Pancreas (tissue), 10 donors: ENCODE data around the gene GJA4. TPM values are rescaled to one million over a fixed set of nuclear protein-coding genes. Genes with fewer than 3 reads are reported as not detected.

ENCODE experiments used
- ATAC-seq, 4 donors: fragments of 200-7000 bp; cut with Tn5 transposase; one replicate each; pipeline versions ENCODE4 v1.8.0 to v1.9.1; 2020; ENCODE audit warnings: mild to moderate bottlenecking in 4 of 4, moderate library complexity in 4 of 4
- DNase-seq, 6 donors: peaks; one replicate each; pipeline ENCODE4 v3.0.0-alpha.2; 2020
- FAIRE-seq: peaks from 2 replicates; lab custom pipeline; 2012; peaks lifted over from hg19 to GRCh38; lab: Jason Lieb, UNC
- H3K27ac ChIP-seq, 4 donors: fragments of 200-600 bp; sonication (generic); 1 replicate in 3 of 4; 2 replicates in 1 of 4; pipeline versions ENCODE4 v1.5.0 to v1.8.0; 2020
- H3K27me3 ChIP-seq, 4 donors: fragments of 200-600 bp; one replicate each; pipeline ENCODE4 v1.8.0; 2021
- H3K36me3 ChIP-seq, 3 donors: fragments of 200-600 bp; sonication (generic) in 1 of 3; one replicate each; pipeline versions ENCODE4 v1.5.0 to v1.8.0; 2020 to 2021
- H3K4me1 ChIP-seq, 3 donors: fragments of 200-600 bp; one replicate each; pipeline ENCODE4 v1.8.0; 2021
- H3K4me3 ChIP-seq, 4 donors: fragments of 200-600 bp; sonication (generic) in 2 of 4; one replicate each; pipeline versions ENCODE4 v1.5.0 to v1.8.0; 2020 to 2021
- H3K9me3 ChIP-seq, 4 donors: fragments of 200-600 bp; one replicate each; pipeline ENCODE4 v1.8.0; 2021
- WGBS, 2 donors: extraction: QIAGEN DNeasy Blood & Tissue Kit; methylation state at CpG; one replicate each; pipeline ENCODE4 v1.1.7; 2013; 5-methylcytosine and 5-hydroxymethylcytosine counted together
- intact Hi-C, 3 donors: fragments of 100-400 bp; cut with DNase I; formaldehyde crosslinking; loops; one replicate each; pipeline versions ENCODE4 v1.11.1 to v1.14.2; 2022
- polyA plus RNA-seq, 2 donors: library from polyadenylated mRNA; stranded (reverse); fragments of 200-250 nt; gene quantifications; one replicate each; pipeline ENCODE4 v1.2.3, GENCODE V29; 2013
- total RNA-seq, 6 donors: library from RNA; stranded (reverse); fragmentation: NEBNext Ultra II Directional in 4 of 6; extraction: Animal tissue kit (Norgen Biotek cat#: 25700) in 4 of 6; gene quantifications; one replicate each; pipeline versions ENCODE4 v1.2.1 to v1.2.4, GENCODE V29; 2021 to 2023
- TF ChIP-seq, protein P1 (sequence below), 4 donors: fragments of 200-600 bp; sonication (generic) in 3 of 4; IDR thresholded peaks; one replicate each; pipeline versions ENCODE4 v1.5.0 to v1.8.0; 2021; ENCODE audit warnings: antibody characterized with exemption in 4 of 4
- donor health status: healthy with polysubstance abuse.
- donor health status: DM: no; HTN: no; CAD: no; lungs with moderate emphysema.
- donor health status: DM: no; HTN: no; CAD: no.
- donor health status: control.
- donor health status: control.
- donor health status: Bipolar disorder and iron deficiency.
- donor health status: DM: yes; HTN: yes; CAD: no.
- donor health status: DM: no; HTN: no; CAD: no.
- donor health status: DM: no; HTN: no; CAD: no.
- donor health status: DM: yes; HTN: yes; CAD: no.

Gene GJA4
- total and polyA plus RNA-seq, 8 donors = 1.1 to 6.7 (median 1.6) TPM

GRCh38 chr1:34746101-34746500, 46.7 kb upstream of the GJA4 start:
- Histone ChIP-seq H3K27ac (no peak overlapping the region), H3K4me3 (no peak overlapping the region), H3K27me3 (no peaks in the 10 kb centered on the region), H3K9me3 (no peaks in the 10 kb centered on the region), H3K36me3 (no peaks in the 10 kb centered on the region), H3K4me1 (no peaks in the 10 kb centered on the region)
- no peak for DNase-seq
- TF ChIP-seq, protein P1, sequence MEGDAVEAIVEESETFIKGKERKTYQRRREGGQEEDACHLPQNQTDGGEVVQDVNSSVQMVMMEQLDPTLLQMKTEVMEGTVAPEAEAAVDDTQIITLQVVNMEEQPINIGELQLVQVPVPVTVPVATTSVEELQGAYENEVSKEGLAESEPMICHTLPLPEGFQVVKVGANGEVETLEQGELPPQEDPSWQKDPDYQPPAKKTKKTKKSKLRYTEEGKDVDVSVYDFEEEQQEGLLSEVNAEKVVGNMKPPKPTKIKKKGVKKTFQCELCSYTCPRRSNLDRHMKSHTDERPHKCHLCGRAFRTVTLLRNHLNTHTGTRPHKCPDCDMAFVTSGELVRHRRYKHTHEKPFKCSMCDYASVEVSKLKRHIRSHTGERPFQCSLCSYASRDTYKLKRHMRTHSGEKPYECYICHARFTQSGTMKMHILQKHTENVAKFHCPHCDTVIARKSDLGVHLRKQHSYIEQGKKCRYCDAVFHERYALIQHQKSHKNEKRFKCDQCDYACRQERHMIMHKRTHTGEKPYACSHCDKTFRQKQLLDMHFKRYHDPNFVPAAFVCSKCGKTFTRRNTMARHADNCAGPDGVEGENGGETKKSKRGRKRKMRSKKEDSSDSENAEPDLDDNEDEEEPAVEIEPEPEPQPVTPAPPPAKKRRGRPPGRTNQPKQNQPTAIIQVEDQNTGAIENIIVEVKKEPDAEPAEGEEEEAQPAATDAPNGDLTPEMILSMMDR (IDR thresholded peaks at IDR 0.05) = no peak
- intact Hi-C loops = loop anchor here in 1 of 3 donors (10.0 kb wide), 1 partner anchor 291 kb away; no protein-coding TSS in a partner anchor
- 82 to 96% methylated on average over 4 of the region's 4 CpGs for WGBS, 2 donors
- FAIRE-seq = no peak
- ATAC-seq = no peak

GRCh38 chr1:34746785-34747637, 45.8 kb upstream of the GJA4 start:
- FAIRE-seq (no peak), DNase-seq (no peak), ATAC-seq (no peak)
- intact Hi-C loops = loop anchor here in 1 of 3 donors (10.0 kb wide), 1 partner anchor 292 kb away; no protein-coding TSS in a partner anchor
- Histone ChIP-seq H3K9me3 (no peaks in the 10 kb centered on the region), H3K36me3 (no peaks in the 10 kb centered on the region), H3K4me3 (no peak overlapping the region), H3K4me1 (no peaks in the 10 kb centered on the region), H3K27ac (no peak overlapping the region), H3K27me3 (no peaks in the 10 kb centered on the region)
- TF ChIP-seq, protein P1 (IDR thresholded peaks at IDR 0.05) = no peak
- WGBS, 2 donors = 61 to 78% methylated on average over 18 of the region's 18 CpGs

DNA sequence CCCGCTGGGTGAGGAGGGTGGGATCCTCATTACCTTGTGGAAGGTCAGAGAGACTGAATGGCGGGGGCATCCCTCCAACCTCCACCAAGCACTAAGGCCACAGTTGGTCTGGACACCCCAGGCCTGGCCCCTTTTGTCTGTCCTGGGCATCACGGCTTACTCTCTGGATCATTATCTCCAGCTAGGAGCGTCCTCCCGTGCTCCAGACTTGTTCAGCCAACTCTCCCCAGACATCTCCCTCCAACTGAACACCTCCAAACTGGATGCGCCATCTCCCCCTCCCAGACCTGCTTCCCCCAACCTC, 45.2 kb upstream of the GJA4 start:
- FAIRE-seq (no peak), DNase-seq (no peak), ATAC-seq (no peak)
- no peaks in the 10 kb centered on the region for H3K4me1 ChIP-seq
- H3K4me3 ChIP-seq = no peak overlapping the region
- H3K9me3 ChIP-seq = no peaks in the 10 kb centered on the region
- no peak overlapping the region for H3K27ac ChIP-seq
- H3K27me3 ChIP-seq = no peaks in the 10 kb centered on the region
- no peaks in the 10 kb centered on the region for H3K36me3 ChIP-seq
- TF ChIP-seq, protein P1 (IDR thresholded peaks at IDR 0.05) = no peak
- 62 to 71% methylated on average over 6 of the region's 6 CpGs for WGBS, 2 donors
- intact Hi-C loops = loop anchor here in 1 of 3 donors (10.0 kb wide), 1 partner anchor 293 kb away; no protein-coding TSS in a partner anchor

GRCh38 chr1:34749992-34750391, 42.8 kb upstream of the GJA4 start:
- H3K4me1 ChIP-seq = no peaks in the 10 kb centered on the region
- H3K4me3 ChIP-seq = no peak overlapping the region
- H3K9me3 ChIP-seq = no peaks in the 10 kb centered on the region
- FAIRE-seq (no peak), DNase-seq (no peak), ATAC-seq (no peak)
- TF ChIP-seq, protein P1 (IDR thresholded peaks at IDR 0.05) = no peak
- intact Hi-C loops = loop anchor here in 1 of 3 donors (10.0 kb wide), 1 partner anchor 295 kb away; no protein-coding TSS in a partner anchor
- WGBS, 2 donors = 48 to 56% methylated on average over 8 of the region's 8 CpGs
- H3K27ac ChIP-seq = no peak overlapping the region
- no peaks in the 10 kb centered on the region for H3K27me3 ChIP-seq
- no peaks in the 10 kb centered on the region for H3K36me3 ChIP-seq

GRCh38 chr1:34750610-34751009, 42.2 kb upstream of the GJA4 start:
- no peaks in the 10 kb centered on the region for H3K36me3 ChIP-seq
- DNase-seq (no peak), FAIRE-seq (no peak), ATAC-seq (no peak)
- WGBS, 2 donors = 77 to 85% methylated on average over 5 of the region's 5 CpGs
- TF ChIP-seq, protein P1 (IDR thresholded peaks at IDR 0.05) = no peak
- intact Hi-C loops = no loop called here
- H3K4me1 ChIP-seq = no peaks in the 10 kb centered on the region
- H3K9me3 ChIP-seq = no peaks in the 10 kb centered on the region
- no peak overlapping the region for H3K4me3 ChIP-seq
- H3K27ac ChIP-seq = no peak overlapping the region
- no peaks in the 10 kb centered on the region for H3K27me3 ChIP-seq
